Gastrocnemius medialis (tissue), 4 donors: ENCODE data around the gene ROR1.

Source experiments
- CTCF ChIP-seq, 5 experiments: fragments of 450-650 bp in 3 of 5; fragments of 200-600 bp in 2 of 5; sonication (generic) in 2 of 5; IDR thresholded peaks in 4 of 5; conservative IDR thresholded peaks in 1 of 5; 1 replicate in 4 of 5; 2 replicates in 1 of 5; pipeline ENCODE4 v1.5.1; 2016 to 2019; ENCODE audit warnings: antibody characterized with exemption in 5 of 5, mild to moderate bottlenecking in 3 of 5, moderate library complexity in 3 of 5
- POLR2A ChIP-seq, 2 donors: fragments of 450-650 bp; IDR thresholded peaks; one replicate each; pipeline ENCODE4 v1.6.1; 2017; ENCODE audit warnings: antibody characterized with exemption in 2 of 2, mild to moderate bottlenecking in 2 of 2, moderate library complexity in 2 of 2

DNA sequence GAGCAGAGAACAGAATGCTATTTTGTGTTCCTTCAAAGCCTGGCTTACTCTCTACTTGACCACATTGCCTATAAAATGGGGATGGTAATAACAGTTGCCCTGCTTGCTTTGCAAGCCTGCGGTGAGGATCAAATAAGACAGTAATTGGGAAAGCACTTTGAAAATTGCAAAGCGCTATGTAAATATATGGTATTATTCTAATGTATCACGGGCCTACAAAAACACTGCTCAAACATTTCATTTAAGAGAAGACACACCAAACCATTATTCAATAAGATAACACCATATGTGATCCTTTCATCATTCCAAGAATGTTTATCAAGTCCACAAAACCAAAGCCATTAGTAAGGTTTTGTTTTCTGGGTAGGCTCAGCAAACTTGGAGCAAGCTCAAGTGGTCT lies 208.4 kb downstream of the ROR1 start:
- TF ChIP-seq CTCF (IDR thresholded peaks at IDR 0.05 in 4 of 5, conservative IDR thresholded peaks at IDR 0.05 in 1 of 5) = no peak
- no peak for TF ChIP-seq POLR2A (IDR thresholded peaks at IDR 0.05)
